NCI-H524 (cell line): ENCODE measurements around the gene CEMIP.

Experiments
- DNase-seq, 2 experiments: peaks; one replicate each; lab custom pipeline; 2025; lab: John Stamatoyannopoulos, UW

Gene CEMIP

DNA sequence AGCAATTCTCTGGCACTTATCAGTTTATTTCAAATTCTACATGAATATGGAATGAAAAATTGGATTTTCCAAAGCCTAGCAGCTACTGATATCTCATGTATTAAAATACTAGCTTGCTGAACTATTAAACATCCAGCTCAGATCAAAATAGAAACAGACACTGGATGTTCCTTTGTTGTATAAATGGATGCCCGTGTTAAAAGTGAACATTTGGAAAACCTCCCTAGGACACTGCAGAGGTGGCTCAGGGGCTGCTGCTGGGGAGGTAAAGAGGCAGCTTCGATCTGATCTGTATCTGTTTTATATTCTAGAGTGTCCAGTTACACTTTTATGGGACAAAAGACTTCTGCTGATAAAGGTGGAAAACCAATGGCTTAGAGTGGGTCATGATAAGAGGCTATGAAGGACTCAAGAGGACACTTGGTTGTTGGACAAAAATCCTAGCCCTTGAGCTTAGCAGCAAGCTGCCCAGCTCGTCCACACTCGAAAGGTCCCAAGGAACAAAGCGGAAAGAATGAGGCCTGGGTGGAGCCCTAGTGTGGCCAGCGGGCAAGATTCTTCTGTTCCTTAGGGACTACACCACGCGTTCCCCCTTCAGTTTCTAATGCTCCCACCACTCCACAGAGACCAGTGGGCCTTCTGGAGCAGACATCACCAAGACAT, 200.5 kb downstream of the CEMIP start:
- no peak for DNase-seq

GRCh38 chr15:80982205-80982604, 203.0 kb downstream of the CEMIP start:
- DNase-seq, result no peak

DNA sequence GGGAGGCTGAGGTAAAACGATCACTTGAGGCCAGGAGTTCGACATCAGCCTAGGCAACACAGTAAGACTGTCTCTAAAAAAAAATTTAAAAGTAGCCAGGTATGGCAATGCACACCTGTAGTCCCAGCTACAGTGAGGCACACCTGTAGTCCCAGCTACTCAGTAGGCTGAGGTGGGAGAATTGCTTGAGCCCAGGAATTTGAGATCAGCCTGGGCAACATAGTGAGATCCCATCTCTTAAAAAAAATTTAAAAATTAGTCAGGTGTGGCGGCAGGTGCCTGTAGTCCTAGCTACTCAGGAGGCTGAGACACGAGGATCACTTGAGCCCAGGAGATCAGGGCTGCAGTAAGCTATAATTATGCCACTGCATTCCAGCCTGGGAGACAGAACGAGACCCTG, 203.7 kb downstream of the CEMIP start:
- no peak for DNase-seq

DNA sequence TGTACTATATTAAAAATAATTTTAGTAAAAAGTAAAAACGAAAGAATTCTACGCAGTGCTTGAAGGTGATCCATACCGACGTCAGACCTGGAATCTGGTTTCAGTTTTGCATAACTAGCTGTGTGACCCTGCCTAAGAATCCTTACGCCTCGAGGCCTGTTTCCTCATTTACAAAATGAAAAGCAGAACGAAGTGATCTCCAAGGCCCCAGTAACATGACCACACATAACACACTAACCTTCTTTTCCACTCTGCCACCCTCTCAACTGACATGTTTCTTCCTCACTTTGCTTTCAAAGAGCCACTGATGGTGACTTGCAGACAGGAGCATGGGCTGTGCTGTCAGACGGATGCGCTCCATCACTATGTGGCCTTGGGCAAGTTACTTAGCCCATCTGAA, 205.7 kb downstream of the CEMIP start:
- DNase-seq, result no peak

- no peak for DNase-seq
Observed at GRCh38 chr15:80985981-80986380, 206.8 kb downstream of the CEMIP start.

DNA sequence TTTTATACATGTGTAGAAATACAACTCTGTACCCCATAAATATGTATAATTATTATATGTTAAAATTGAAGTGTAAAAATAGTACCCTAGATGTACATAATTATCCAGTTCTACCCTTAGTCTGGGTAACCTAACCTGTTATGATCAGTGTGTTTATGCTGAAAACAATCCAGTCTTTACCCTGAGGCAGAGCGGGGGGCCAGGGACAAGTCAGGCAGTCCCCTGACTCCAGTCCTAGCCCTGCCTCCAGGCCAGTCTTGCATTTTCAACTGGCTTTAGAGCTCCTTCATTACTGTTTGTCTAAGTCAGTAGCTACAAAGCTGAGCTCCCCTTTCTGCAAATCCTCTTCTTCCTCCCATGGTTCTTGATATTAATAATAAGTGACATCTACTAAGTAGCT, 207.3 kb downstream of the CEMIP start:
- no peak for DNase-seq

DNA sequence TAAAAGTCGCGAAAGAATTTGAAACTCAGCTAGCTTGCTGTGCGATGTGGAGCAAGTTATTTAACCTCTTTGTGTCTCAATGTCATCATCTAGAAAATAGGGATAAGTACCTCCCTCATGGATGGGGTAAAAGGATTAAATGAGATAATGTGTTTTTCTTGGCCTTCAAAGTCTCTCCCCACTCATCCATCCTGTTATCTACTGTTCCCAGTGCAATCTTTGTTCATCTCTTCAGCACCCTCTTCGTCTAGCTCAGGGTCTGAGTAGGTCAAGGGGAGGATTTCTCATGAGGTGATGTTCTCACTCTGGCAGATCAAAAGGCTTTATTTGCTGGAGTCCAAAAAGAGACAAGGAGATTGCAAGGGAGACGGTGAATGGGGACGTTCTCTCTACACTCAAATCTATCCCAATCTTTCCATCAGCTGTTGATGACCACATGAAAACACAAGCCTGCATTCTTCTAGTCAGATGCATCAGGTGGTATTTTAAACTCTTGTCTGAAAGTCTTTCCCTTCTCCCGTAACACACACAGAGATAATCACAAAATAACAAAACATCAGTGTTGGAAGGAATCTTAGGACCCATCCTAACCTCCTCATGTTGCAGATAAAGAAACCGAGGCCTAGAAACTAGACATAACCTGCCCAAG, 209.1 kb downstream of the CEMIP start:
- no peak for DNase-seq

DNA sequence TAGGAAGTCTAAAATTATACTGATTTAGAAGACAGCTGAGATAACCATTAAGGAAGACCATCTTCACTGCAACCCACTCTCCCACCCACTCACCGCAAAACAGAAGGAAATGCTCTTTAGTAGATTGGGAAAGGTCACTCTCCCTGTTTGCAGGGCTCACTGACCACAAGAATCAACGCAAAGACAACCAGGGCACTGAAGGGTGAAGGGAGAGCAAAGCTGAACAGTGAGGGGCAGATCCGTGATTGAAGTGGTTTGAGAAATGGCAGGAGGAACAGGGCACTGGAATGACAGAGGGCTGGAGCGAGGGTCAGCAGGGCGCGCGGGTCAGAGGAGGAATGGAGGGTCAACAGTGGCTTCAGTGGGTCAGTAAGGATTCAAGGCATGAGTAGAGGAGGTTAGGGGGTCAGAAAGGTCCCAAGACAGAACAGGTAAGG, 209.9 kb downstream of the CEMIP start:
- DNase-seq, result peak in 1 of 2 experiments; percentile 33

DNA sequence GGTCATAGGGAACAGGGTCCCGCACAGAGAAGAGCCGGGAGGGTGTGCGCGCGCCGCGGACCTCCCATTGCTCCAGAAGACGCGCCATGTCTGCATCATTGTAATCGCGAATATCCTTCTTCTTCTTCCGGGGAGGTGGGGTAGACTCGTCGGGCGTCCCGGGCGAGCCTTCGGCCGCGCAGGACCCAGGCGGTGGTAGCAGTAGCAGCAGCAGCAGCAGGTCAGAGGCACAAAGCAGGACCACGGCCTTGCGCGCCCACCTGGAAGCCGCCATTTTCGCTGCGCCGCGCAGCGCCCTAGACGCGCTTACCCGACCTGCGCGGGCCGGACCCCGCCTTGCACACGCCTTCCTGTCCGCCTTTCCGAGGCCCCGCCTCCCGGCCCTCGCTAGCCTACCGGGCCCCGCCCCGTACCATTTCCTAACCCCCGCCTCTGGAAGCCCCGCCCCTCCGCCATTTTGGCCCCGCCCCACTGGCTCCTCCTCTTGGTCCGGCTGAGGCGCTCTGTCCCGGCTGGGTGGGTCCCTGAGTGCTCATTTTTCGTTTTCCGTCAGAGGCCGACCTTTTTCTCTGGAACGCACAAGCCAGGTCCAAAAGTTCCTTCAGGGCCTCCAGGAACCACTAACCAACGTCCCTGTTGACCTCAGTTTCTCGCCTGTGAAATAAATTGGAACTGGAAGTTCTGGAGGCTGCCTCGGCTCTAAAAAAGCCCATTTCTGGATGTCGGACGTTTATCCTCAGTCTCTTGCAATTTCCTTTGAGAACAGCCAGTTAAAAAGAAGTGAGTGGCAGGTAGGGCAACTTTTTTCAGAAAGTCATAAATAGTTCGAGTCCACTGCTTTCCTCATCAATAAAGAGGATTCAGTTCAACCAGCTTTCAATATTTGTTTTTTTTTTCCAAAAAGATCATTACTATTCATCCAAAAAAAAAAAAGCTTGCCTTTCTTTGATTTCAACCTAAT, 210.6 kb downstream of the CEMIP start, which contains the start of gene MESD:
Gene MESD (minus strand): TSS at position 302 of the 961 bp plus-strand sequence. CDS start 28 bp downstream, at position 274.
- peak; percentile 93 to 95 for DNase-seq

GRCh38 chr15:80990955-80991354, 211.8 kb downstream of the CEMIP start:
- no peak for DNase-seq

- DNase-seq, result peak in 1 of 2 experiments; percentile 76
Observed at GRCh38 chr15:80991421-80991820, 212.3 kb downstream of the CEMIP start.

- DNase-seq, result no peak
Observed at GRCh38 chr15:80992006-80992405, 212.8 kb downstream of the CEMIP start.

DNA sequence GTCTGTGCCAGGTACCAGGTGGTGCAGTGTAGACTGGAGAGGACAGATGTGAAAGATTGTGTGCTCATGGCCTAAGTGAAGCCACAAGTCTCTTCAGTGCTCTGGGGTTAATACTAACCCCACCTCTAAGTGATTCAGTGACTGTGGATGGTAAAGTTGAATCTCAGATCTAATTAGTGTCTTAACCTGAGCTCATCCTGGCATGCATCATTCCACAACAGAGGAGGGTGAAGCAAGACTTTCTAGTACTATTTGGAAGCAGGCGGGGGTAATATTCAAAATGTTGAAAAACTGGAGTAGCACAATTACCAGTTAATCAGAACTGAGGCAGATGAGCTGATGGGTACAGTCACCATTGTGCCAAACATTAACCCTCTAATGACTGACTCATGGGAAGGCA, 213.3 kb downstream of the CEMIP start:
- no peak for DNase-seq

DNA sequence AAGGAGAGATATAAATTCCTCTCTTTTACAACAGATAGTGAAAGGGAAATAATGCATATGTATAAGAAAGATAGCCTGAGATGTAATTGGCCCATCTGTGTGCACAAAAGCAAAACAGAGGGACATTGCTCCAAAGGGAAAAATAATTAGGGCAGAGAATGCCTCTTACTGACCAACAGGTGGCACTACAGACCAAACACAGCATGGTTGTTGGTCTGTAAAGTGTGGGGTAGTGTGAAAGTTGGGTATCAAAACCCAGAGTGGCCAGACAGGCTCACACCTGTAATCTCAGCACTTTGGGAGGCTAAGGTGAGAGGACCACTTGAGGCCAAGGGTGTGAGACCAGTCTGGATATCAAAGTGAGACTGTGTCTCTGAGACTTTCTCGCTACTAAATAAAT, 217.1 kb downstream of the CEMIP start:
- peak; percentile 8 to 32 for DNase-seq

DNA sequence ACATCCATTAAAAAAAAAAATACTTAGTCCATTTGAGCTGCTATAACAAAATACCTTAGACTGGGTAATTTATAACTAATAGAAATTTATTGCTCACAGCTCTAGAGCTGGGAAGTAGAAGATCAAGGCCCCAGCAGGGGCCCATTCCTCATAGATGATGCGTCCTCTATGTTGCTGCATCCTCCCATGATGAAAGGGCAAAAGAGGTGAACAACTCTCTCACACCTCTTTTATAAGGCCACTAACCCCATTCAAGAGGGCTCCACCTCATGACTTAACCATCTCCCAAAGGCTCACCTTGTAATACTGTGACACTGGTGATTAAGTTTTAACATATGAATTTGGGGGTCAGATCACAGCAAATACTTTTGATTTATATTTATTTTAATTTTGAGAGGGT, 218.5 kb downstream of the CEMIP start:
- no peak for DNase-seq

- DNase-seq, result no peak
Observed at GRCh38 chr15:80998251-80998650, 219.1 kb downstream of the CEMIP start.

DNA sequence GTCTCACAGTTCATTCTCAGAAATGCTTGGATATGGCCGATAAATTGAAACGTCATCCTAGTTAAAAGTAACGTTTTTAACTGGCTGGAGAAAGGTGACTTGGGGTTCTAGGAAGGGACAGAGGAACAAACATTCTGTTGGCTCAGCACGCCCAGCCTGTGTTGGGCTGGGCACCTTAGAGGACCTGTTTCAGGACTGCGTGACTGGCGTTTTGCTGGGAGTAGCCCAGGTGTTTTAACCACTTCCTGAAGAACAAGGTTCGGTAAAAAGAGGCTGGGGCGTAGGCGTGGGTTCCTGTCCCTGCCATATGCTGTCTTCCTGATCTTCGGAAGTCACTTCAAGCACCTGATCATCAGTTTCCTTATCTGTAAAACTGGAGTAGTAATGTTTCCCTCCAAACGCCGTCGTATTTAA, 220.5 kb downstream of the CEMIP start:
- DNase-seq, result no peak

GRCh38 chr15:81000144-81000623, 221.0 kb downstream of the CEMIP start:
- peak in 1 of 2 experiments; percentile 51 for DNase-seq

DNA sequence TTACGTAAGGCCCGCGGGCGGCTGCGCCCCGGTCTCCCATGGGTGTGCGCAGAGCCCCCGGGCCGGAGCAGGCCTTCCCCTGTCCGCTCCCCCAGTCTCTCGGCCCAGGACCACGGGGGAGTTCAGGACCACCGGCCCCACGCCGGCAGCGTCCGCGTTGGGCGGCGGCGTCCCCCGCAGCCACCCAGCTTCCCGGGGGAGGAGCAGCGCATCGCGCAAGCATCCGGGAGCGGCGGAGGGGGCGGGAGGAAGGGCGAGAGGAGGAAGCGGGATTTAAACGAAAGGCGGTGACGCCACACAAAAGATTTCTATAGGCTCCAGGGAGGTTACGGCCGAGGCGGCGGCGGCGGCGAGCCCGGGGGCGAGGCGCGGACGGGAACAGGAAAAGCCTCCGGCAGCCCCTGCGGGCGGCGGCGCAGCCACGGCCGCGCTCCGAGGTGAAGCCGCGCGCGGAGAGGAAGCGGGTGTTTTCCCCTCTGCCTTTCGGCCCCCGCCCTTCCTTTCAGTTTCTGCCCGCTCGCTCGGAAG, 221.5 kb downstream of the CEMIP start, which contains the start of gene TLNRD1:
Gene TLNRD1 (plus strand): TSS at position 300 of the 528 bp plus-strand sequence. CDS start 1,349 bp downstream, outside the sequence.
- DNase-seq, result peak; percentile 60 to 81
